Fibroblast of skin of right biceps (primary cell): Measurements from ENCODE around the gene ZNF660.
"Not testable (repeated sequence)": the region's sequence is repeated elsewhere in the genome, so short reads cannot be mapped to it uniquely, and the experiment has no call there.

Experiments used
- DNase-seq: peaks from one replicate; pipeline ENCODE4 v3.0.0-alpha.2; 2013

The ZNF660 gene

GRCh38 chr3:44584646-44585501 is at the start of gene ZNF660:
TSS of gene ZNF660 (plus strand) at chr3:44584964. CDS start at chr3:44594194, 9,230 bp downstream.
- DNase-seq: peak; percentile 82

- DNase-seq: no peak
Observed at GRCh38 chr3:44535364-44535763, 49.4 kb upstream of the ZNF660 start.

GRCh38 chr3:44544811-44545210 is 40.0 kb upstream of the ZNF660 start:
- not testable (repeated sequence) for DNase-seq

DNA sequence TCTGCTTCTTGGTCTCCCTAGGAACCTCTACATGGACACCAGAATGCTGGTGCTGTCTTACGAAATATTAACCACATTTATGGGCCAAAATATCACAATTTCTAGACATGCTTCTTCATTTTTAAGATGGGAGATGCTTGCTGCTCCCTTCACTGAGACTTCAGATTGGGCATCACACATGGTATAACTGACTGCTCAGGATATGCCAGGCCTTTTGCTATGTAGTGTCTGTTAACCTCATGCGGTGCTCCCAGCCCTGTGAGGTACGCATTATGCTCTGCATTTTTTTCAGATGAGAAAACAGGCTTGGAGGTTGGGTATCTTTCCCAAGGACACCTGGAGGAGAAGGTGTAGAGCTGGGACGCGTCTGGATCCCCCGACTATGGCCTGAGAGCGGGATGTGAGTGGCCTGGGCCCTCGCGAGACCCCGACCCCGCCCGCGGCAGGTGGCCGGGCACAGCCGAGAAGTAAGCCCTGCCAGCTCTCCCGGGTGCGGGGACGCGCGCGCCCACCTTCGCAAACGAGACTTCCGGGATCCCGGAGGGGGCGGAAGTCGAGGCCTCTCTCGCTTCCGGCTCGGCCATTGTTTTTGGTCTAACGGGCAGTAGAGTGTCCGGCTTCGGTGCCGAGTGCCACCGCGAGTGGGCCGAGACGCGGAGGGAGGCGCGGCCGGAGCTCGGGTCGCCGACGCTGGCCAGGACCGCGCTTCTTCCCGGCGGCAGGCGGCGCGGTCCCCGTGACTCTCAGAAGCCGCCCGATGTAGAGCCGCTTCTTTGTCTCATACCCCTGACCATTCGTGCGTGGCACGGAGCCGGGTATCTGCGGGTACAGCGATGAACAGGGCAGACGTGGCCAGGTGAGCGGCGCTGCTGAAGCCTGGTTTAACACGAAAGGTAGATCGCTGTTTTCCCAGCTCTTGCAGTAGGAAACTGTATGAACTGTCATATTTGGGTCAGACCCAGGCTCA is 29.9 kb upstream of the ZNF660 start, which contains the start of gene ZKSCAN7:
Gene ZKSCAN7 (plus strand): TSS at position 568 of the 967 bp plus-strand sequence. CDS start 1,855 bp downstream, outside the sequence.
- DNase-seq: peak; percentile 63

DNA sequence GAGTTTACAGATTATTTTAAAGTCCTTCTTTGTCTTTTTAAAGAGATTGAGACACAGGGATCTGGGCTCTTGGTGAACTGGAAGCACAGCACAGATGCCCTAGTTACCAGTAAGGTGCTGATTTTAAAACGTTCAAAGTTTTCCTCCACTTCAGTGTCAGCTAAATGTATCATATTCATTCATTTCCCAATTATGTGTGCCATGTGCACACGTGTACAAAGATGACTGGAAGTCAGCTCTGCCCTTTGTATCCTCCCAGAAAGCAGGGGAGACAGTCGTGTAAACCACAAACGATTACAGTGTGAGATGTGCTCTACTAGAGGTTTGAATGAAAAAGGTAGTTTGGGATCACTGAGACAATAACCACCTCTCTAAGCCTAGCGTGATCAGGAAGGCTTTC is 29.0 kb upstream of the ZNF660 start:
- DNase-seq: peak; percentile 28

GRCh38 chr3:44557074-44557473 is 27.7 kb upstream of the ZNF660 start:
- DNase-seq: no peak

DNA sequence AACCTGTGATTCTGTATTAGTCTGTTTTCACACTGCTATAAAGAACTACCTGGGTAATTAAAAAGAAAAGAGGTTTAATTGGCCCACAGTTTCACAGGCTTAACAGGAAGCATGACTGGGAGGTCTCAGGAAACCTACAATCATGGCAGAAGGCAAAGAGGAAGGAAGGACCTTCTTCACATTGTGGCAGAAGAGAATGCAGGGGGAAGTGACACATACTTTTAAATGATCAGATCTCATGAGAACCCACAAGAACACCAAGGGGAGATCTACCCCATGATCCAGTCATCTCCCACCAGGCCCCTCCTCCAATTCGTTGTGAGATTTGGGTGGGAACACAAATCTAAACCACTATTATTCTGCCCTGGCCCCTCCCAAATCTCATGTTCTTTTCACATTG is 23.7 kb upstream of the ZNF660 start:
- DNase-seq: no peak

DNA sequence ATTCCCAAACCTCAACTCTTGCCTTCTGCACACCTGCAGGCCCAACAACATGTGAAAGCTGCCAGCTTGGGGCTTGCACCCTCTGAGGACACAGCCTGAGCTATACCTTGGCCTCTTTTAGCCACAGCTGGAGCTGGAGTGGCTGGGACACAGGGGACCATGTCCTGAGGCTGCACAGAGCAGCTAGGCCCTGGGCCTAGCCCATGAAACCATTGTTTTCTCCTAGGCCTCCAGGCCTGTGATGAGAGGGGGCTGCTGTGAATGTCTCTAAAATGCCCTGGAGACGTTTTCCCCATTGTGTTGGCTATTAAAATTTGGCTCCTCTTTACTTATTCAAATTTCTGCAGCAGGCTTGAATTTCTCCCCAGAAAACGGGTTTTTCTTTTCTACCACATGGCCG is 22.6 kb upstream of the ZNF660 start:
- DNase-seq: no peak

DNA sequence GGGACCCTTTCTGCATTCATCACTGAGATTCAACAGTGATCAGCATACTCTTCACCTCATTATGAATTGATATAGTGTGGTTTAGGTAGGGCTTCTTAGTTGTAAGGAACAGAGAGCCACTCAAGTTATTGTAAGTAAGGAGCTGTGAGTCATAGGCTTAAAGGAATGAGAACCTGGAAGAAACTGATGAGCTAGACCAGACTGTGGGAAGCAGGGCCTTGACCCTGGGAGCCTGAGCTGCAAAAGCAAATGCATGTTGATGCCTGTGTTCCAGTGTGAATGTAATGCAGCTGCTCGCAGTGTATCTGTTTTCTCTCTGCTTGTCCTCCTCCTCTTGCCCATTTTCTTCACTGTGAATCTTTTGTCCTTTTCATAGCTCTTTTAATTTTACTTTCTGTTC is 16.2 kb upstream of the ZNF660 start:
- DNase-seq: no peak

DNA sequence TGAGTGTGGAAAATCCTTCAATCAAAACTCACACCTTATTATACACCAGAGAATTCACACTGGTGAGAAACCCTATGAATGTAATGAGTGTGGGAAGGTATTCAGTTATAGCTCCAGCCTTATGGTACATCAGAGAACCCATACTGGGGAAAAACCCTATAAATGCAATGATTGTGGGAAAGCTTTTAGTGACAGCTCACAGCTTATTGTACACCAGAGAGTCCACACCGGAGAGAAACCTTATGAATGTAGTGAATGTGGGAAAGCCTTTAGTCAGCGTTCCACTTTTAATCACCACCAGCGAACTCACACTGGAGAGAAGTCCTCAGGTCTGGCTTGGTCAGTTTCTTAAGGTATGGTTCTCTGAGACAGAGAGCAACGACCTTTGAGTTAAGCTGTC is 13.7 kb upstream of the ZNF660 start:
- DNase-seq: no peak

GRCh38 chr3:44576613-44577012 is 8.2 kb upstream of the ZNF660 start:
- no peak for DNase-seq

DNA sequence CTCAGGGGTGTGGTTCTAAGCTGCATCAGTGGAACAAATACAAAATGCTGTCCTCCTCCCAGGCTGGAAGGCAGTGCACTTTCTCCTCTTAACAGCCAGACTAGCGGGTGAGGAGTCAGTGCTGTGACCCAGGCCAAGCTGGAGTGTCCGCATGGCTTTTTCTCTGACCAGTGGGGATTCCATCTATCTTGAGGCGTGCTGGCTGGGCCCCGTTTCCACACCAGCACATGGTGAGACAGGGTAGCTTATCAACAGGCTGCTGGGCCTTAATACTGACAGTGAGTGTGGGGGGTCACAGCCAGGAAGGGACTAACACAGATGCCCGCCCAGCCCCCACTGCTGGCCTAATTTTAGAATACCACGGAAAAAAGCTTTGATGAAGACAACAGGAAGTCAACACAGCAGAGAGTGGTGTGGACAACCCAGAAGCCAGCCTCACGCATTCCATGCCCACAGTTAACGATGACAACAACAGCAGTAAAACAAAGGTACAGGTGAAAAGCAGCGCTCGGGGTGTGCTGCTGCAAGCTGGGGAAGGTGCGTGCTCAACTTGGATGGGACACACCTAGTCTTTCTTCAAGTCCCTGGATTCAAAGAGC is 7.3 kb upstream of the ZNF660 start:
- not testable (repeated sequence) for DNase-seq

GRCh38 chr3:44578316-44578715 is 6.4 kb upstream of the ZNF660 start:
- not testable (repeated sequence) for DNase-seq

GRCh38 chr3:44578924-44579515 is 5.7 kb upstream of the ZNF660 start:
- not testable (repeated sequence) for DNase-seq

GRCh38 chr3:44579749-44580148 is 5.0 kb upstream of the ZNF660 start:
- not testable (repeated sequence) for DNase-seq

DNA sequence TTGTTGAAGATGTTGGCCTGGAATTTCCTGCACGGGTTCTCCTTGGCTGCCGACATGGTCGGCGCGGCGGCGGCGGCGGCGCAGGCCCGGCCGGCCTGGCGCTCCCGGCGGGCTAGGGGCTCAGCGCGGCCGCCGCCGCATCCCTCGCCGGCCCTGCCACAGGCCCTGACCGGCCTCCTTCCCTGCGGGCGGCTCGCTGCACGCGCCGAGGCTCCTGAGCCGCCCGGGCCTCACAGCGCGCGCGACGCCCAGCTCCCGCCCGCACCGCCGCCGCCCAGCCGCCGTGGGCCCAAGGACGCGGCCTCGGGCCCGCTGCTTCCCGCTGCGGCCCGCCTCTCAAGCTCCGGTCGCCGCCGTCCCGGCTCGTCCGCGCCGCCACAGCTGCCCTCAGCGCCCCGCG is 3.8 kb upstream of the ZNF660 start:
- DNase-seq: not testable (repeated sequence)

- no peak for DNase-seq
Observed at GRCh38 chr3:44596621-44597020, 11.9 kb downstream of the ZNF660 start.

- no peak for DNase-seq
Observed at GRCh38 chr3:44601749-44602148, 17.0 kb downstream of the ZNF660 start.

DNA sequence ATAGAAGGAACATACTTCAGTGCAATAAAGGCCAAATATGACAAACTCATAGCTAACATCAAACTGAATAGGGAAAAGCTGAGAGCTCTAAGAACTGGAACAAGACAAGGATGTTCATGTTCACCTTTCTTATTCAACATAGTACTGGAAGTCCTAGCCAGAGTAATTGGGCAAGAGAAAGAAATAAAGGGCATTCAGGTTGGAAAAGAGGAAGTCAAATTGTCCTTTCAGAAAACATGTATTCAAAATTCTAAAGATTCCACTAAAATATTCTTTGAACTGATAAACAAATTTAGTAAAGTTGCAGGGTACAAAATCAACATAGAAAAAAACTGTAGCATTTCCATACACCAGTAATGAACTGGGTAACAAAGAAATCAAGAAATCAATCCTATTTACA is 27.9 kb downstream of the ZNF660 start:
- no peak for DNase-seq

- DNase-seq: peak; percentile 94
Observed at GRCh38 chr3:44624749-44625480, 40.2 kb downstream of the ZNF660 start, which contains the start of gene ZNF197. TSS of gene ZNF197 (plus strand) at chr3:44625036. CDS start at chr3:44629155, 4,119 bp downstream.

GRCh38 chr3:44628716-44629115 is 44.0 kb downstream of the ZNF660 start:
- no peak for DNase-seq

GRCh38 chr3:44632193-44632592 is 47.4 kb downstream of the ZNF660 start:
- no peak for DNase-seq
